ENCODE results near the gene P3H3. TPM values are rescaled to one million over a fixed set of nuclear protein-coding genes. Genes with fewer than 3 reads are reported as not detected.
A peak's percentile ranks its signal among the peaks of the same experiment; 100 is the strongest.

The P3H3 gene
- polyA plus RNA-seq (2013, experiment 1 of 2), result 66.2 TPM
- polyA plus RNA-seq (2013, experiment 2 of 2), result 55.7 TPM

- peaks cover 17% of the 10 kb centered on the region for H3K4me1 ChIP-seq (ENCODE audit: control insufficient read depth, insufficient read depth, low read length, poor library complexity, severe bottlenecking)
- no peaks in the 10 kb centered on the region for H3K9me3 ChIP-seq (ENCODE audit: control insufficient read depth, low read length)
- peak within 1 kb of the TSS; percentile 72 for H3K27ac ChIP-seq (ENCODE audit: low read depth, low read length, severe bottlenecking)
- peaks cover 43% of the 10 kb centered on the region for H3K36me3 ChIP-seq (ENCODE audit: control insufficient read depth, insufficient read depth, low read length)
- H3K4me3 ChIP-seq (ENCODE audit: extremely low read depth, insufficient read depth, low read length, poor library complexity, severe bottlenecking), result peak within 1 kb of the TSS; percentile 99
- WGBS, 2 experiments (ENCODE audit: insufficient coverage in 2 of 2), result 1 to 2% methylated on average over 23 to 50 of the region's 60 CpGs
Observed at GRCh38 chr12:6827982-6828780, at the start of gene P3H3. Gene P3H3, plus strand, starts transcription at chr12:6828407. Its CDS starts 34 bp downstream, at chr12:6828441.

GRCh38 chr12:6778574-6779550 is 49.3 kb upstream of the P3H3 start:
- H3K4me3 ChIP-seq (ENCODE audit: extremely low read depth, insufficient read depth, low read length, poor library complexity, severe bottlenecking), result peak overlapping the region; percentile 21
- H3K27ac ChIP-seq (ENCODE audit: low read depth, low read length, severe bottlenecking), result peak overlapping the region; percentile 66
- peaks cover 26% of the 10 kb centered on the region for H3K36me3 ChIP-seq (ENCODE audit: control insufficient read depth, insufficient read depth, low read length)
- WGBS, 2 experiments (ENCODE audit: insufficient coverage in 2 of 2), result 7 to 8% methylated on average over 14 to 17 of the region's 35 CpGs
- H3K9me3 ChIP-seq (ENCODE audit: control insufficient read depth, low read length), result no peaks in the 10 kb centered on the region
- peaks cover 9% of the 10 kb centered on the region for H3K4me1 ChIP-seq (ENCODE audit: control insufficient read depth, insufficient read depth, low read length, poor library complexity, severe bottlenecking)

- Histone ChIP-seq H3K36me3 (ENCODE audit: control insufficient read depth, insufficient read depth, low read length) (peaks cover 21% of the 10 kb centered on the region), H3K27ac (ENCODE audit: low read depth, low read length, severe bottlenecking) (no peak overlapping the region), H3K9me3 (ENCODE audit: control insufficient read depth, low read length) (no peaks in the 10 kb centered on the region), H3K4me1 (ENCODE audit: control insufficient read depth, insufficient read depth, low read length, poor library complexity, severe bottlenecking) (peaks cover 9% of the 10 kb centered on the region), H3K4me3 (ENCODE audit: extremely low read depth, insufficient read depth, low read length, poor library complexity, severe bottlenecking) (no peak overlapping the region)
- 78 to 85% methylated on average over 5 to 6 of the region's 6 CpGs for WGBS, 2 experiments (ENCODE audit: insufficient coverage in 2 of 2)
Observed at GRCh38 chr12:6779708-6780432, 48.3 kb upstream of the P3H3 start.

GRCh38 chr12:6780573-6780972 is 47.6 kb upstream of the P3H3 start:
- H3K9me3 ChIP-seq (ENCODE audit: control insufficient read depth, low read length), result no peaks in the 10 kb centered on the region
- H3K27ac ChIP-seq (ENCODE audit: low read depth, low read length, severe bottlenecking), result no peak overlapping the region
- H3K4me1 ChIP-seq (ENCODE audit: control insufficient read depth, insufficient read depth, low read length, poor library complexity, severe bottlenecking), result peaks cover 9% of the 10 kb centered on the region
- WGBS, 2 experiments (ENCODE audit: insufficient coverage in 2 of 2), result 65 to 67% methylated on average over 1 to 2 of the region's 6 CpGs
- no peak overlapping the region for H3K4me3 ChIP-seq (ENCODE audit: extremely low read depth, insufficient read depth, low read length, poor library complexity, severe bottlenecking)
- H3K36me3 ChIP-seq (ENCODE audit: control insufficient read depth, insufficient read depth, low read length), result peaks cover 14% of the 10 kb centered on the region

- Histone ChIP-seq H3K4me3 (ENCODE audit: extremely low read depth, insufficient read depth, low read length, poor library complexity, severe bottlenecking) (no peak overlapping the region), H3K4me1 (ENCODE audit: control insufficient read depth, insufficient read depth, low read length, poor library complexity, severe bottlenecking) (peaks cover 13% of the 10 kb centered on the region), H3K27ac (ENCODE audit: low read depth, low read length, severe bottlenecking) (no peak overlapping the region), H3K36me3 (ENCODE audit: control insufficient read depth, insufficient read depth, low read length) (peaks cover 3% of the 10 kb centered on the region), H3K9me3 (ENCODE audit: control insufficient read depth, low read length) (no peaks in the 10 kb centered on the region)
- WGBS, 2 experiments (ENCODE audit: insufficient coverage in 2 of 2), result 80 to 81% methylated on average over 3 to 4 of the region's 6 CpGs
Observed at GRCh38 chr12:6782119-6782518, 46.1 kb upstream of the P3H3 start.

GRCh38 chr12:6782850-6783566 is 45.2 kb upstream of the P3H3 start:
- no peaks in the 10 kb centered on the region for H3K9me3 ChIP-seq (ENCODE audit: control insufficient read depth, low read length)
- H3K4me1 ChIP-seq (ENCODE audit: control insufficient read depth, insufficient read depth, low read length, poor library complexity, severe bottlenecking), result peaks cover 11% of the 10 kb centered on the region
- no peaks in the 10 kb centered on the region for H3K36me3 ChIP-seq (ENCODE audit: control insufficient read depth, insufficient read depth, low read length)
- H3K4me3 ChIP-seq (ENCODE audit: extremely low read depth, insufficient read depth, low read length, poor library complexity, severe bottlenecking), result no peak overlapping the region
- 85 to 92% methylated on average over 5 to 7 of the region's 10 CpGs for WGBS, 2 experiments (ENCODE audit: insufficient coverage in 2 of 2)
- H3K27ac ChIP-seq (ENCODE audit: low read depth, low read length, severe bottlenecking), result no peak overlapping the region

- WGBS, 2 experiments (ENCODE audit: insufficient coverage in 2 of 2), result 81 to 93% methylated on average over 6 to 9 of the region's 9 CpGs
- H3K4me3 ChIP-seq (ENCODE audit: extremely low read depth, insufficient read depth, low read length, poor library complexity, severe bottlenecking), result no peak overlapping the region
Observed at GRCh38 chr12:6783828-6784227, 44.4 kb upstream of the P3H3 start.

GRCh38 chr12:6784296-6784695 is 43.9 kb upstream of the P3H3 start:
- WGBS, 2 experiments (ENCODE audit: insufficient coverage in 2 of 2), result 72 to 87% methylated on average over 4 to 5 of the region's 5 CpGs
- no peaks in the 10 kb centered on the region for H3K9me3 ChIP-seq (ENCODE audit: control insufficient read depth, low read length)
- peaks cover 9% of the 10 kb centered on the region for H3K4me1 ChIP-seq (ENCODE audit: control insufficient read depth, insufficient read depth, low read length, poor library complexity, severe bottlenecking)
- H3K4me3 ChIP-seq (ENCODE audit: extremely low read depth, insufficient read depth, low read length, poor library complexity, severe bottlenecking), result no peak overlapping the region
- H3K27ac ChIP-seq (ENCODE audit: low read depth, low read length, severe bottlenecking), result no peak overlapping the region
- no peaks in the 10 kb centered on the region for H3K36me3 ChIP-seq (ENCODE audit: control insufficient read depth, insufficient read depth, low read length)

More at GRCh38 chr12:6783828-6784227, 44.4 kb upstream of the P3H3 start:
- H3K36me3 ChIP-seq (ENCODE audit: control insufficient read depth, insufficient read depth, low read length), result no peaks in the 10 kb centered on the region
- no peak overlapping the region for H3K27ac ChIP-seq (ENCODE audit: low read depth, low read length, severe bottlenecking)
- no peaks in the 10 kb centered on the region for H3K9me3 ChIP-seq (ENCODE audit: control insufficient read depth, low read length)
- peaks cover 4% of the 10 kb centered on the region for H3K4me1 ChIP-seq (ENCODE audit: control insufficient read depth, insufficient read depth, low read length, poor library complexity, severe bottlenecking)

GRCh38 chr12:6784761-6785160 is 43.4 kb upstream of the P3H3 start:
- Histone ChIP-seq H3K36me3 (ENCODE audit: control insufficient read depth, insufficient read depth, low read length) (no peaks in the 10 kb centered on the region), H3K4me3 (ENCODE audit: extremely low read depth, insufficient read depth, low read length, poor library complexity, severe bottlenecking) (no peak overlapping the region), H3K4me1 (ENCODE audit: control insufficient read depth, insufficient read depth, low read length, poor library complexity, severe bottlenecking) (peaks cover 13% of the 10 kb centered on the region), H3K9me3 (ENCODE audit: control insufficient read depth, low read length) (no peaks in the 10 kb centered on the region), H3K27ac (ENCODE audit: low read depth, low read length, severe bottlenecking) (no peak overlapping the region)
- 82 to 87% methylated on average over 4 to 5 of the region's 5 CpGs for WGBS, 2 experiments (ENCODE audit: insufficient coverage in 2 of 2)
